SU-DHL-6 (cell line): Measurements from ENCODE around the gene LOXL4.

Experiments
- H2AFZ ChIP-seq: fragments of 200-600 bp; sonication (generic); 2 replicates; pipeline ENCODE4 v1.6.1; 2014; ENCODE audit warnings: low read depth, mild to moderate bottlenecking, moderate library complexity, mixed read lengths, antibody characterized with exemption, low read length; ENCODE audit not compliant: severe bottlenecking
- H3F3A ChIP-seq: fragments of 200-600 bp; shearing (Covaris generic); 2 replicates; pipeline ENCODE4 v1.6.0; 2016; ENCODE audit warnings: antibody characterized with exemption, mild to moderate bottlenecking; ENCODE audit not compliant: insufficient read depth
- H3K27ac ChIP-seq: fragments of 200-600 bp; sonication (generic); 2 replicates; pipeline ENCODE4 v1.5.1; 2016; ENCODE audit warnings: low read depth, mild to moderate bottlenecking, low read length, moderate library complexity, mixed read lengths
- H3K27me3 ChIP-seq: fragments of 200-600 bp; sonication (generic), shearing (Covaris generic); 2 replicates; pipeline ENCODE4 v1.6.0; 2014; ENCODE audit warnings: mild to moderate bottlenecking, low read length
- H3K36me3 ChIP-seq: fragments of 200-600 bp; sonication (generic); 2 replicates; pipeline ENCODE4 v1.6.1; 2014; ENCODE audit warnings: mild to moderate bottlenecking, low read length, mixed read lengths
- H3K4me2 ChIP-seq: fragments of 300-600, 200-600 bp; shearing (Covaris generic), sonication (generic); 2 replicates; pipeline ENCODE4 v1.6.0; 2014; ENCODE audit warnings: low read length, low read depth, mild to moderate bottlenecking; ENCODE audit not compliant: poor library complexity, severe bottlenecking
- H3K4me3 ChIP-seq: fragments of 200-600 bp; sonication (generic); 2 replicates; pipeline ENCODE4 v1.5.1; 2014; ENCODE audit warnings: antibody characterized with exemption, low read length, mild to moderate bottlenecking, mixed read lengths; ENCODE audit not compliant: insufficient read depth, poor library complexity, severe bottlenecking
- H3K79me2 ChIP-seq: fragments of 200-600 bp; sonication (generic); 2 replicates; pipeline ENCODE4 v1.6.1; 2014; ENCODE audit warnings: mild to moderate bottlenecking, low read length, moderate library complexity; ENCODE audit not compliant: insufficient read depth
- H3K9ac ChIP-seq: fragments of 200-600 bp; sonication (generic); 2 replicates; pipeline ENCODE4 v1.7.0; 2014; ENCODE audit warnings: mild to moderate bottlenecking, low read length
- H3K9me2 ChIP-seq: fragments of 200-600 bp; sonication (generic); replicated peaks from 2 replicates; pipeline ENCODE4 v1.6.1; 2014; ENCODE audit warnings: low read length; ENCODE audit not compliant: insufficient read depth
- H3K9me3 ChIP-seq: fragments of 200-600 bp; sonication (generic); 2 replicates; pipeline ENCODE4 v1.6.1; 2014; ENCODE audit warnings: low read length, mixed read lengths; ENCODE audit not compliant: insufficient read depth
- H4K20me1 ChIP-seq: fragments of 200-600 bp; sonication (generic); 2 replicates; pipeline ENCODE4 v1.6.1; 2014; ENCODE audit warnings: low read depth, mild to moderate bottlenecking, antibody characterized with exemption, low read length, moderate library complexity, mixed read lengths
- CTCF ChIP-seq: fragments of 200-600 bp; sonication (generic); IDR thresholded peaks from one replicate; pipeline ENCODE4 v1.5.1; 2017; ENCODE audit warnings: antibody characterized with exemption, mild to moderate bottlenecking, low read length, moderate library complexity; ENCODE audit not compliant: insufficient read depth, poor library complexity, severe bottlenecking
- EZH2phosphoT487 ChIP-seq: fragments of 200-600 bp; sonication (generic), shearing (Covaris generic); conservative IDR thresholded peaks from 2 replicates; pipeline ENCODE4 v1.6.1; 2018; ENCODE audit warnings: mild to moderate bottlenecking, antibody characterized with exemption, low read length, moderate library complexity, mixed read lengths

The LOXL4 gene

GRCh38 chr10:98255146-98255877 lies 12.7 kb downstream of the LOXL4 start:
- Histone ChIP-seq H3K27ac (no peak overlapping the region), H3K27me3 (no peaks in the 10 kb centered on the region), H3K4me2 (no peak overlapping the region), H3K36me3 (no peaks in the 10 kb centered on the region), H2AFZ (no peak overlapping the region), H3K9me3 (no peaks in the 10 kb centered on the region), H3K9ac (no peak overlapping the region), H3K79me2 (no peaks in the 10 kb centered on the region), H3K4me3 (no peak overlapping the region), H3K9me2 (no peaks in the 10 kb centered on the region), H4K20me1 (no peaks in the 10 kb centered on the region), H3F3A (no peaks in the 10 kb centered on the region)
- no peak for TF ChIP-seq CTCF
- TF ChIP-seq EZH2phosphoT487: no peak

- no peaks in the 10 kb centered on the region for H3K27me3 ChIP-seq
- no peaks in the 10 kb centered on the region for H3K9me3 ChIP-seq
- H3F3A ChIP-seq: no peaks in the 10 kb centered on the region
- H3K27ac ChIP-seq: no peak overlapping the region
- no peaks in the 10 kb centered on the region for H3K79me2 ChIP-seq
- H3K4me2 ChIP-seq: no peak overlapping the region
- no peak overlapping the region for H3K4me3 ChIP-seq
- TF ChIP-seq EZH2phosphoT487 (no peak), CTCF (no peak)
- H3K36me3 ChIP-seq: no peaks in the 10 kb centered on the region
- no peak overlapping the region for H3K9ac ChIP-seq
- H2AFZ ChIP-seq: no peak overlapping the region
- no peaks in the 10 kb centered on the region for H4K20me1 ChIP-seq
- H3K9me2 ChIP-seq: no peaks in the 10 kb centered on the region
Observed at GRCh38 chr10:98254234-98254974, 13.6 kb downstream of the LOXL4 start.

- no peak overlapping the region for H3K4me3 ChIP-seq
- H4K20me1 ChIP-seq: no peaks in the 10 kb centered on the region
- H3K79me2 ChIP-seq: no peaks in the 10 kb centered on the region
- no peak overlapping the region for H3K9ac ChIP-seq
- TF ChIP-seq EZH2phosphoT487 (no peak), CTCF (no peak)
- no peaks in the 10 kb centered on the region for H3K9me2 ChIP-seq
- H3K27ac ChIP-seq: no peak overlapping the region
- H2AFZ ChIP-seq: no peak overlapping the region
- no peaks in the 10 kb centered on the region for H3K9me3 ChIP-seq
- no peaks in the 10 kb centered on the region for H3K36me3 ChIP-seq
- no peaks in the 10 kb centered on the region for H3F3A ChIP-seq
- H3K27me3 ChIP-seq: no peaks in the 10 kb centered on the region
- no peak overlapping the region for H3K4me2 ChIP-seq
Observed at GRCh38 chr10:98253499-98253898, 14.5 kb downstream of the LOXL4 start.
